Cerebellar nuclear complex (tissue), 1 donor: Measurements from ENCODE around the gene CTNNBIP1.
"Not testable (repeated sequence)": the region's sequence is repeated elsewhere in the genome, so short reads cannot be mapped to it uniquely, and the experiment has no call there.

Source experiments
- DNase-seq, 2 experiments: peaks; one replicate each; lab custom pipeline; 2025; lab: John Stamatoyannopoulos, UW

The CTNNBIP1 gene

GRCh38 chr1:9805006-9805508 is 105.0 kb downstream of the CTNNBIP1 start:
- no peak for DNase-seq

- not testable (repeated sequence) for DNase-seq
These were observed 106.8 kb downstream of the CTNNBIP1 start for GRCh38 chr1:9803003-9803918.

GRCh38 chr1:9801909-9802308 is 108.2 kb downstream of the CTNNBIP1 start:
- DNase-seq = no peak
